GM12874 (cell line): ENCODE measurements around the gene LGALSL.

Experiments
- TF ChIP-seq, protein P1 (sequence below): IDR thresholded peaks from 2 replicates; pipeline ENCODE4 v1.5.1; 2011; ENCODE audit warnings: low read depth, mild to moderate bottlenecking, control low read depth, low read length, moderate library complexity; ENCODE audit not compliant: insufficient read depth

LGALSL gene

DNA sequence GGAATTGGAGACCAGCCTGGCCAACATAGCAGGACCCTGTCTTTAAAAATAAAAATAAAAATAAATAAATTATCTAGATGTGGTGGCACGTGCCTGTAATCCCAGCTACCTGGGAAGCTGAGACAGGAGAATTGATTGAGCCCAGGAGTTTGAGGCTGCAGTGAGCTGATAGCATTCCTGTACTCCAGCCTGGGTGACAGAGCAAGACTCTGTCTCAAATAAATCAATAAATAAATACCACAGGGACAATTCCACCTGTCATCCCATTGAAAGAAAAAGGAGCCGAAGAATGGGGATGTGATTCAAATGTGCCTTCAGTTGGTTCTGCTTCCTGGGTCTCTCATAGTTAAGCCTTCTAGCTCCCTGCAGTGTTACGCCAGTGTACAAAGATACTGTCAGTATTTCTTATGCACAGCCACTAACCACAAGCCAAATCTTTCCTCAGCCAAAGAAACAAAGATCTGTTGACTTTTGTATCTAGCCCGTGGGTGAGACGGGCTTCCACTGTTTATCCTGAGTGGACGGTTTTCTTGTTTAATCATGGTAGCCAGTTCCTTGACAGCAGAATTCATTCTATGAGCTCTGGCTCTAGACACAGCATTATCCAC, 12.6 kb downstream of the LGALSL start:
- TF ChIP-seq, protein P1, sequence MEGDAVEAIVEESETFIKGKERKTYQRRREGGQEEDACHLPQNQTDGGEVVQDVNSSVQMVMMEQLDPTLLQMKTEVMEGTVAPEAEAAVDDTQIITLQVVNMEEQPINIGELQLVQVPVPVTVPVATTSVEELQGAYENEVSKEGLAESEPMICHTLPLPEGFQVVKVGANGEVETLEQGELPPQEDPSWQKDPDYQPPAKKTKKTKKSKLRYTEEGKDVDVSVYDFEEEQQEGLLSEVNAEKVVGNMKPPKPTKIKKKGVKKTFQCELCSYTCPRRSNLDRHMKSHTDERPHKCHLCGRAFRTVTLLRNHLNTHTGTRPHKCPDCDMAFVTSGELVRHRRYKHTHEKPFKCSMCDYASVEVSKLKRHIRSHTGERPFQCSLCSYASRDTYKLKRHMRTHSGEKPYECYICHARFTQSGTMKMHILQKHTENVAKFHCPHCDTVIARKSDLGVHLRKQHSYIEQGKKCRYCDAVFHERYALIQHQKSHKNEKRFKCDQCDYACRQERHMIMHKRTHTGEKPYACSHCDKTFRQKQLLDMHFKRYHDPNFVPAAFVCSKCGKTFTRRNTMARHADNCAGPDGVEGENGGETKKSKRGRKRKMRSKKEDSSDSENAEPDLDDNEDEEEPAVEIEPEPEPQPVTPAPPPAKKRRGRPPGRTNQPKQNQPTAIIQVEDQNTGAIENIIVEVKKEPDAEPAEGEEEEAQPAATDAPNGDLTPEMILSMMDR, result no peak

DNA sequence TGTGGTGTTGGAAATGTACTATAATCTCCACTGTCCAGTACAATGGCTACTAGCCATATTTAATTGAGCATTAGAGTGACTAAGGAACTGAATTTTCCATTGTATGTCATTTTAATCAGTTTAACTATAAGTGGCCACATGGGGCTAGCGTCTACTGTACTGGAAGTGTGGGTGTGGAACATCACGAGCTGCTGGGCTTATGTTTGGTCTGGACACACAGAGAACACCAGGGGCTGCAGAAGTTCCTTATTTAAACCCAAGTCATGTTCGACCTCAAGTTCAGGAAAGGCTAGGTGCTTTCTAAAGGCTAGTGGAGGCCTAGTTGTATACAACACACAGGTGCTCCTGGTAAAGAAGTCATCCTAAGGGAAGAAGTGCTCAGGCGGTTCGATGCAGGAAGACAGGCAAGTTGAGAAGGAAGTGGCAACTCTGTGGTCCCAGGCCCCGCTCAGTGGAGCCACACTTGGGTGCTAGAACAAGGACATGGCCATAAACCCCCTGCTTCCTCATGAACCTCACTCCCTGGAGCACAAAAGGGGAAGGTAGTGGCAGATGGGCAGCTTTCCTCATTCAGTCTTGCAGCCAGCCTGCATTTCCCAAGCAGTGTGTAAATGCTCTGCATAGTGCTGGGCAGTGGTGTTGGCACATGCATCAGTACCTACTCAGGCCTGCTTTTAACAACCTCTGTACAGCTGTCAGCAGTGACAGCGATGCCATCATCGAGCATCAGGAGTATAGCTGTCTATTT, 13.3 kb downstream of the LGALSL start:
- TF ChIP-seq, protein P1, result no peak

DNA sequence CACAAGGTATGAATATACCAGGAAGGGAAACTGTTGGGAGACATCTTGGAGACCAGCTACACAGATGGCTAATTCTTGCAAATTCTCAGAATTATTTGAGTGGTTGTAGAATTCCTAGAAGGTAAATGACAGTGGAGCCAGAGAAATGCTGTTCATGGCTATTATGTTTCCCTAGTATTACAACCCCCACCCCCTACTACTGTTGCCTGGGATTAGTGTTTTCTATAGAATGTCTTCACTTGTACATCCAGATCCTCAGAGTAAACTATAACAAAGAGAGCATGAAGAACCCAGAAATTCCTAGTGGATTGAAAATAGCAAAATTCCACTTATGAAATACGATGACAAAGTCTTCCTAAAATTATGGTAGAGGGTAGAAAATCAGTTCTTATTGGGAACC, 15.3 kb downstream of the LGALSL start:
- TF ChIP-seq, protein P1, result no peak

DNA sequence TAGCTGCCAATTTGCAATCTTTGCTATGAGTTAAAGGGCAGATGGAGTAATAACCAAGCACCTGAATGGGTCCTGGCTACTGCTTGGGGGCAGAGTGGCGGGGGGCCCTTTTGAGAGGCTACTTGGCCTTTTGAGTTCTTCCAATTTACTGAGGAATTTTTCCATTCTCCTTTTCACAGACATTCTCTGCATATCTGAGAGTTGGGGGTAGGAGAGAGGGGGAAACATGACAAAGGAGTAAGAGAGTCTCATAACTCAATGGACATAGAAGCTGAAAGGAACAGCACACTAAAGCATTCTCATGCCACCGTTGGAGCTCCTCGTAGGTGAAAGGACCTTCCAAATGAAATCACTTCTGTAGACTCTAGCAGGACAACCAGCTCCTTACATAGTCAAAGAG, 16.1 kb downstream of the LGALSL start:
- TF ChIP-seq, protein P1, result no peak

DNA sequence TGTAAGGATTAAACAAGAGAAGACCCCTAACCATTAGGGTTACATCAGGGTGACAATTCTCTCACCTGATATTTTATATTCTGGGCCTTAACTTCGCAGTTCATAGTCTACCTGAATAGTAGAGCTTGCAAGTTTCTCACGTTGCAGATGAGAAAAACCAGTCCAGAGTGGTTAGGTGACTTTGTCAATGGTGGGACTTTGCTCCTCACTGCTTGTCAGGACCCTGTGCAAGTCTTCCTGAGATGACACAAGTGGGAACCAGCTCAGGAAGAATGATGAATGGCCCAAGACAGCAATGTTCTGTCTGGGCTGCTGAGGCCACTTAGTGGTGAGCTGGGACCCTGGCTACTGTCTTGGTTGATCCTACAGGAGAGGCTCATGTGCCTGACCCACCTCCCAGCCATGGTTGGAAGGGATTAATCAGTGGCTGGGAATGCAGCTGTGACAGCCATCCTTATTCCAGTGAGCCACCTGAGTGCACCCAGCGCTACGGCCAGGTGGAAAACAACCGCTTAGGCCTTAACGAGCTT, 16.9 kb downstream of the LGALSL start:
- TF ChIP-seq, protein P1, result no peak

DNA sequence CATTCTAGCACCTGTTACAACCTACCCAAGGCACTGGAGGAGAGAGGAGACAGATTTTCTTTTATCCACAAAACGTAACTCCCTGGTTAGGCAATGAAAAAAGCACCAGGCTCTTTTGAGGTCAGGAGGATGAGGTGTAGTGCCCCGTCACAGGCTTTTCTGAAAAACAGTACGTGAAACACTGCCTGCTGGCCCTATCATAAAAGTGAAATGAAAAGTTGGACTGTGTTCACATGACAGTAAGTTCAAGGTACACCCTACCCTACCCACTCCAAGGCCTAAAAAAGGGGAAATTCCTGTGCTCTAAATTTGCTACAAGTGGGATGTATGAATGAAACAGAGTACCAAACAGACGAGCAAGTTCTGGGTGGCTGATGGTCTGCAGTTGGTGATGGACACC, 17.6 kb downstream of the LGALSL start:
- TF ChIP-seq, protein P1, result no peak

DNA sequence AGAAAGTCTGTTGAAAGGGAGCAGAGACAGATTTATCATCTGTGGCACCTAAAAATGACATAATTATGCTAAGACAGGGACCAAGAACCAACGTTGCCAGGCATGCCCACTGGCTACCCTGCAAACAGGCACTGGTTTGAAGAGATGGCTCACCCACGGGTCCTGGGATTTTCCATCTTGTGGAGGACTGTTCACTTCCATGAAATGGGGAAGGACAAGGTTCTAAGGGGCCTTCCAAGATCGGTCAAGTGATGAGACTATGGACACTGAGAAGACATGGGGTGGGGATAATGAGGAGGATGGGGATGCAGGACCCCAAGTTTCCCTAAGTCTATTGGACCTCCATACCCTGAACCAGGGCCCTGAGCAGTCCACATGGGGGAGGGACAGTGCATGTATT, 18.9 kb downstream of the LGALSL start:
- TF ChIP-seq, protein P1, result no peak
